Pons (tissue), 1 donor: ENCODE data around the gene CAPS2.
"Not testable (repeated sequence)": the region's sequence is repeated elsewhere in the genome, so short reads cannot be mapped to it uniquely, and the experiment has no call there.

ENCODE experiments used
- DNase-seq: peaks from one replicate; pipeline ENCODE4 v3.0.0-alpha.2; 2016; ENCODE audit warnings: low spot score

The CAPS2 gene

GRCh38 chr12:75329918-75330826, at the start of gene CAPS2:
CAPS2 (minus strand) TSS chr12:75330324; CDS start chr12:75326498, 3,826 bp downstream.
- peak; percentile 68 for DNase-seq

GRCh38 chr12:75378354-75378753, 48.2 kb upstream of the CAPS2 start:
- no peak for DNase-seq

DNA sequence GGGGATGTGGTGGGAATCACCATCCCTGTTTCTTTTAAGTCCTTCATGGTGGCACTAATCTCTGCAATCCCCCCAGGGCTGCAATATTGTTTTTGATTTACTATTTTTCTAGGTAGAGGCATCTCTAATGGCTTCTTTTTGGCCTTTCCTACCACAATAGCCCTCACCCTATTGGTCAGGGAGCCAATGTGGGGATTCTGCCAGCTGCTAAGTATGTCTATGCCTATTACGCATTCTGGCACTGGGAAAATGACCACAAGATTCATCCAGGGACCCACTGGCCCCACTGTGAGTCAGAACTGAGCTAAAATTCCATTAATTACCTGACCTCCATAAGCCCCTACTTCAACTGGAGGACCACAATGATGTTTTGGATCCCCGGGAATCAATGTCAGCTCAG, 44.8 kb upstream of the CAPS2 start:
- no peak for DNase-seq

GRCh38 chr12:75366629-75367028, 36.5 kb upstream of the CAPS2 start:
- no peak for DNase-seq

GRCh38 chr12:75364919-75365318, 34.8 kb upstream of the CAPS2 start:
- peak; percentile 9 for DNase-seq

GRCh38 chr12:75361408-75361807, 31.3 kb upstream of the CAPS2 start:
- DNase-seq, result no peak

- no peak for DNase-seq
Observed at GRCh38 chr12:75360920-75361319, 30.8 kb upstream of the CAPS2 start.

- DNase-seq, result no peak
Observed at GRCh38 chr12:75354011-75354410, 23.9 kb upstream of the CAPS2 start.

- DNase-seq, result no peak
Observed at GRCh38 chr12:75350413-75350812, 20.3 kb upstream of the CAPS2 start.

DNA sequence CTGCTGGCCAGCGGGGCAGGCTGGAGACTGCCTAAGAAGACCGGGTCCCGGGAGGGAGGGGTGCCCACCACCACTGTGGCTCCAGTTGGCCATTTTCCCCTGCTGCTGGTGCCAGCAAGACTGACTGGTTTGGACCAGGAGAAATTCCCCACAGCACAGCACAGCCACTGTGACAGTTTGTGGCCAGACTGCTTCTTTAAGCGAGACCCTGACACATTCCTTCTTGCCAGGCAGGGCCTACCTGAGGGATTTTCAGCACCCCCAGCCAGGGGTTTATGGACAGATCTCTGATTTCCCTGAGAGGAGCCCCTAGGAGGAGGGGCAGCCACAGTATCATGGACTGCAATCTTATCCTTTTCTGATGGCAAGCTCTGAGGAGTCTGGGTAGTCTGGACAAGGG, 19.8 kb upstream of the CAPS2 start:
- no peak for DNase-seq

GRCh38 chr12:75346215-75346614, 16.1 kb upstream of the CAPS2 start:
- not testable (repeated sequence) for DNase-seq

- DNase-seq, result no peak
Observed at GRCh38 chr12:75345531-75345930, 15.4 kb upstream of the CAPS2 start.

DNA sequence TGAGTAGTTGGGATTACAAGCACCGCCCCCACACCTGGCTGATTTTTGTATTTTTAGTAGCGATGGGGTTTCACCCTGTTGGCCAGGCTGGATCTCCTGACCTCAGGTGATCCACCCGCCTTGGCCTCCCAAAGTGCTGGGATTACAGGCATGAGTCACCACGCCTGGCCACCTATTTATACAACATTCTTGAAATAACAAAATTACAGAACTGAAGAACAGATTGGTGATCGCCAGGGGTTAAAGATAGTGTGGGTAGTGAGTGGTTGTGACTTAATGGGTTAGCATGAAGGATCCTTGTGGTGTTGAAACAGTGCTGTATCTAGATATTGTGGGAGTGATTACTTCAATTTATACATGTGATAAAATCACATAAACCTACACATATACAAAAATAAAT, 11.7 kb upstream of the CAPS2 start:
- no peak for DNase-seq

DNA sequence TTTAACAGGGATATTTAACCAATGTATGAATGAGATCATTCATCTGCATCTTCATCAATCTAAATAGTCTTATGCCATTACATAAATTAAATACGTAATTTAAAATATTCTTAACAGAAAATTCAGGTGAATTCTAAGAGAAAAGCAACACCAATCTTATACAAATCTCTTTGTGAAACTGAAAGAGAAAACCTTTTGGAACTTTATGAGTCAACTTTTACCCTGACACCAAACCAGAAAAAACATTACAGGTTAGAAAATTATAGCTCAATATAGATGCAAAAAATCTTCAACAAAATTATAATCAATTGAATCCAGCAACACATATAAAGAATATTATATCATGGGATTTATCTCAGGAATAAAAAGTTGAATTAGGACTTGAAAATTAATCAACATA, 7.8 kb upstream of the CAPS2 start:
- DNase-seq, result no peak

DNA sequence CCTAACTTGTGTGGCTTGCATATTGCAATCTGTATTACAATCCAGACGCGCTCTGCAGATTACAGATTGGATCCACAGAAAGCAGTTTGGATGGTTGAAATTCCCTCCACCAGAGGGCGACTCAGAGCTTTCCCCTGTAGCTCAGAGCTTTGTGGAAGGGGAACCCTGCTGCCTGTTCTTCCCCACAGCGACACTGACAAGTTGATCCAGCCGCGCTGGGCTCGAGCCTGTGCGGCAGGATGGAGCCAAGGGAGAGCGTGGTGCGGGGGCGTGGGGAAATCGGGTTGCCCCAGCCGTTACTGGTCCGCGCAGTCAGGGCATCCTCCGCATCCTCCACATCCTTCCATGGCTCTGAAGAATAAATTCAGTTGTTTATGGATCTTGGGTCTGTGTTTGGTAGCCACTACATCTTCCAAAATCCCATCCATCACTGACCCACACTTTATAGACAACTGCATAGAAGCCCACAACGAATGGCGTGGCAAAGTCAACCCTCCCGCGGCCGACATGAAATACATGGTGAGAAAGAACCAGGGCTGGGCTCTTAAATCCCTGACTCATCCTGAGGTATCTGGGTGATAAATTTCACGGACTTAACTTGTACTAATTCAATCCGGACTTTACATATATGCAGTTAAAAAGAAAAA, 4.4 kb upstream of the CAPS2 start, which contains the start of gene GLIPR1L1:
Gene GLIPR1L1, plus strand, starts transcription at position 287 of the 647 bp plus-strand sequence. Its CDS starts 59 bp downstream, at position 346.
- DNase-seq, result peak; percentile 95

DNA sequence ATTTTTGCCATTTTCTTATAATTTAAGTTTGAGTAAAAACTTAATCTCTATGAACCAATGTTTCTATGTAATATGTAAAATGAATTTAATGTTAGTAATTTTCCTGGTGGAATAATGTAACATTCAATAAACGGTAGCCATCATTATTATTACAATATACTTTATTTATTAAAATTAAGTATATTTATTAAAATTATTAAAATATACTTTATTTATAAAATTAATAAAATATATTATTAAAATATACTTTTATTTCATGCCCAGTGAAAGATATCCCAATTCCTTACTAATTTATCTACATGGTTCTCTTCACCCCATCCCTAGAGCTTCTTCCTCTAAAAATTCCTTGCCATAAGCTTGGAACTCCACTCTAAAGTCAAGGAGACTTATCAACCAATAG, 2.5 kb downstream of the CAPS2 start:
- no peak for DNase-seq

GRCh38 chr12:75323663-75324062, 6.5 kb downstream of the CAPS2 start:
- DNase-seq, result no peak

DNA sequence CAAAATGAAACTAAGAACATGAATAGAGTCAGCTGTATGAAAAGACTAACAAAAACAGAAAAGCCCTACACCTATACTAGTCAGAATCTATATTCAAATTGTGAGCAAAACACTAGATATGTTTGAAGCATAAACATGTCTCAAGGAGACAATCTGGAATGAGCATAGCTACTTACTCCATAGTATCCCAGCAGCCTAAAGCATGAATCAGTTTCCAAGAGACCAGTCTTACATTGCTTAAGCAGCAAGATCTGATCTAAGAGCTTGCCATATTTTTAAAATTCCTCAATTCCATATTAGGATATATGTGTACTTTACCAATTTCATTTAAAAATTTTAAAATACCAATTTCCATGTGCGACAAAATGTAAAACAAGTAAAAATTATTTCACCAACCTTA, 7.7 kb downstream of the CAPS2 start:
- DNase-seq, result no peak

DNA sequence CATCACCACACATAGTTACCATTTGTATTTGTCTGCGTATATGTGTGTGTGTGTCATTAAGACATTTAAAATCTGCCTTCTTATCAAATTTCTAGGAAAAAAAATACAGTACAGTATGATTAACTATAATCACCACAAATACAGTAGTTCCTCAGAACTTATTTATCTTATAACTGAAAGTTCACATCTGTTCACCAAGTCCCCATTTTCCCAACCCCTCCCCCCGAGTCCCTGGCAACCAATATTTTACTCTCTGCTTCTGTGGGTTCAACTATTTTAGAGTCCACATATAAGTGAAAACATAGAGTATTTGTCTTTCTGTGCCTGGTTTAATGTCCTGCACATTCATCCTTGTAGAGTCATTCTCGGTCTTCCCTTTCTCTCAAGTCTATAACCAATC, 12.3 kb downstream of the CAPS2 start:
- DNase-seq, result no peak

DNA sequence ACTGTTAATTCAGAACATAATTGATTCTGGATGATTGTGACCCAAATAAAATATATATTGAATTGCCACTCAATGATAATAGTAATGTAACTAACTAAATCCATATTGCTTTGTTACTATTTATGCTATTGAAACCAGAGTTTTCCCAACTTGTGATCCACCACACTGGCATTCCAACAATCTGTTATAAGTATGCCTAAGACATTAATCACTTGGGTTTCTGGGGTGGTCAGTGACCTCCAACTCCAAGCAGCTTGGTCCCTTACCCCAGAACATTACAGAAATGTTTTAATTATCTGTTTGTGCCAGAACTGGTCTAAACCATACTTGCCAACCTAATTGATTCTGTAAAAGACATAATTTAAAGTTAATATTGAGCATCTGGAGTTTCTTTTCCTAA, 14.6 kb downstream of the CAPS2 start:
- no peak for DNase-seq

DNA sequence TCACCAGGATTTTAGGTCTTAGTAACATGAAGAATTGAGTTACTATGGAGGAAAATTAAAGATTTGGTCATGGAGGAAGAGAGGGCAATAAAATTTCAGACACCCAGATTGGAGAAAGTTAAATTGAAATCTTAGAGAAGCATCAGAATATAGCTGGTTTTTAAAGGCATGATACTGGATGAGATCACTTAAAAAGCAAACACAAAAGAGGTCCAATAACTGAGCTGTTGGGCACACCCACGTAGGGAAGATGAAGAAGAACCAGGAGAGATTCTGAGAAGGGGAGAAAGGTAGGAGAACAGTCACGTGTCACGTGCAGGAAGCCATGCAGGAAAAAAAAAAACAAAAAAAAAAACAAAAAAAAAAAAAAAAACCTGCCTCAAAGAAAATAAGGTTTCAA, 18.8 kb downstream of the CAPS2 start:
- DNase-seq, result no peak

GRCh38 chr12:75308279-75308678, 21.8 kb downstream of the CAPS2 start:
- no peak for DNase-seq
